OCI-M1 (cell line): Measurements from ENCODE around the gene CHPF2.
A peak's percentile ranks its signal among the peaks of the same experiment; 100 is the strongest.

Source experiments
- DNase-seq: peaks from one replicate; lab custom pipeline; 2025; lab: John Stamatoyannopoulos, UW

The CHPF2 gene

DNA sequence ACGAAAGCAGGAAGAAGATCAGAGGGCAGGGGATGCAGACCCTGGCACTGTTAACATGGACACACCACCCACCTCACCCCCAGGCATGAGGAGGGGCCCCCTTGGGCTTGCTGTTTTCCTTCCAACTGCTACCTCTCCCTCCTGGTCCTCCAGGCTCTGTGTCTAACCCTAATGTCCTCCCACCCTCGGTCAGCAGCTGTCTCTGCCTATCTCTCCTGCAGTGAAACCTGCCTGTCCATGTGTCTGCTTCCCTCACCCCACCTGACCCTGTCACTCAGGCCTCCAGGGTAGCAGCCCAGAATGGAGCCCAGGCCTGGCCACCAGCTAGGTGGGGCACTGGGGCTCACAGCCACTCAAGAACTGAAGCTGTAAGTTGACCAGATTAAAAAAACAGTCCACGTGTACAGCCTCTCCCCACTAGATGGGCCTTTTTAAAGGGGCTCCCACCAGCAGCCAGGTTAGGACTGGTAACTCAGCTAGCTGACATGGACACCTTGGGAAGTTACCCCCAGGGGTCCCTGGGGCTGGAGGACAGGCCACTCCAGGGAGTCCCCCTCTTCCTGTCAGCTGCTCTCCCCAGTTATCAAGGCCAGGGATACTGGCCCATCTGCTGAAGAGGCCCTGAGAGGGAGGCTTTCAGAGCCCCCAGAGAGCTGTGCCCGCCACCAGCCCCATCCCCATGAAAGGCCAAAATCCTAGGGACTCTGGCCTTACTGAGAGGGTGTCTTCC, 14.7 kb downstream of the CHPF2 start:
- DNase-seq = no peak

DNA sequence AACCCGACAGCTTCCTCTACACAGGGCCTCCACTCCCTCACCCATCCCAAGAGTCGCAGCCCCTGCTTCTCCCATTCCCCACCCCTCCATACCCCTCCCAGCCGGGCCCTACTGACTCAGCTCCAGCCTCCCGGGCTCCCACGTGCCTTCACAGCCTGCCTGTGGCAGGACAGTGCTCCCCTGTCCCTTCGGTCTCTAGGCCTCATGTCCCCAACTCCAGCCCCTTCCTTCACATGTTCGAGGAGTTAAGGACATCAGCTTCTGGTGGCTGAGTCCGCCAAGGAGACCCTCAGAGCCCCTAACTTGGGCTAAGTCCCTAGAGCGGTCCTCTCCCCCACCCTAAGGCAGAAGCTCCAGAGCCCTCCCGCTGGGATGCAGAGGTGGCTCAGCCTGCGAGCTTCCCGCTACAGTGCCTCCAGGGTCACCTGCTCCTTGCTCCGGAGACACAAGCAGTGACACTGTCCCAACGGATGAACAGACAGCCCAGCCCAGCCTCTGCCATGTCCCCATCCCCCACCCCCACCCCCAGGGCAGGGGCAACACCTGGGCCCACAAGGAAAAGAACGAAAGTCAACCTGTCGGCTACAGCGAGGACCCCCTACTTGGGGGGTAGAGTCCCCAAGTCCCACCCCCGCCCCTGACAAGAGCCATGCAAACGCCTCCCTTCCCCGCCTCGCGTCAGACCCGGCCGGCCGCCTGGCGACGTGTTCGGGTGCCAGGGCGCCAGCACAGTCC, 15.5 kb downstream of the CHPF2 start:
- DNase-seq = no peak

DNA sequence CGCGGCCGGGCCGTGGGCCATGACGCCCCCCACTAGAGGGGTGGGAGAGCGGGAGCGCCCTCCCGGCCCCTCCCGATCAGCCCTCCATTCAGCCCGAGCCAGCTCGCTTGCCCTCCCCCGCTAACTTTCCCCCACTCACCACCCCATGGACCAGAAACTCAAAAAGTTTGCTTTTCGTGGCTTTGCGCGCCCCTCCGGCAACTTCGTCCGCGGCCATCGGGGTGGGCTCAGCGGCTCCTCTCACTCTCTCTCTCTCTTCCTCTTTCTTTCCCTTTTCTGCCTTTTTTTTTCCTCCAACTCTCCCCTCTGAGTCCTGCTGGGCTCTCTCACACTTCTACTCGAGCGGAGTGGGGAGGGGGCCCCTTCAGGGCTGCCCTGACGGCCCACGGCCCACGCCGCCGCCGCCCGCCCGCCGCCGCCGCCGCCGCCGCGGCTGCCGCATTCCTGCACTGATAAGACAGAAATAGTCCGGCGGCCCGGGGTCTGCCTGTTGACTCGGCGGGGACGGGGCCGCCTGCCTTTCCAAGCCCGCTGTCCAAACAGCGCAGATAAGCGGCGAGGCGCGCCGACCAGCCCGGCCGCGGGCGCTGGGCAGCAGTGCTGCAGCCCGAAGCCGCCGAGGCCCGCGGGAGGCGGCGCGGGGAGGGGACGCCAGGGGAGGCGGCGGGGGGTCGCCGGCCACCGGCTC, 16.2 kb downstream of the CHPF2 start, which contains the start of gene SMARCD3:
Gene SMARCD3 (minus strand): TSS at position 349 of the 688 bp plus-strand sequence. CDS start 132 bp downstream, at position 217.
- peak; percentile 69 for DNase-seq

DNA sequence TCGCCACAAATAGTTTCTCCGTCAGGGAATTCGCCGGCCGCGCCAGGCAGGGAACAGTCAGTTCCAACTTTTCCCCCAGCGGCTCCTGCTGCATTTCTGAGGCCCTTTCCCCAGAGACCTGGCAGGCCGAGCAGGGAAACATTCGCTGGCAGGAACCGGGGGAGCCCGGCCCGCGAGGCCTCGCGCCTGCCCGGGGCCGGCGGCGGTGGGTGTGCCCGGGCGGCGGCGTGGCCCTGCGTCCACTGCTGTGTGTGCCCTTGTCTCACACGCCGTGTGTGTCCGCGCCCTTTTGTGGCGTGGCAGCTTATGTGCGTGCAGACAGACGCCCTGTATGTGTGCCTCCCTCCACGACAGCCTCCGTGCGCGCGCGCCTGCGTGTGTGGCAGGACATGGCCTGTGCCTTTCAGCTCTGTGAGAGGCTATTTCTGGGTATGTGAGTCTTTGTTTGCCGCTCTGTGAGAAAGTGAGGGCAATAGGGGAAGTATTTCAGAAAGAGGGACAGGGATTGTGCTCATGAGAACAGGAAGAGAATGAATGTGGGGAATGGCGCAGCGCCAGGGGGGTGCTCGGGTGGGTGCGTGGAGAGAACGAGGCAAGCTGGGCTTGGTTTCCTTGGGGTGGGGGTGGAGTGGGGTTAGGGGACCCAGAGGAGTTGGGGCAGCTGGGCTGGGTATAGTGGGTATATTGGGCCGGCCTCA, 16.9 kb downstream of the CHPF2 start:
- peak; percentile 65 for DNase-seq

DNA sequence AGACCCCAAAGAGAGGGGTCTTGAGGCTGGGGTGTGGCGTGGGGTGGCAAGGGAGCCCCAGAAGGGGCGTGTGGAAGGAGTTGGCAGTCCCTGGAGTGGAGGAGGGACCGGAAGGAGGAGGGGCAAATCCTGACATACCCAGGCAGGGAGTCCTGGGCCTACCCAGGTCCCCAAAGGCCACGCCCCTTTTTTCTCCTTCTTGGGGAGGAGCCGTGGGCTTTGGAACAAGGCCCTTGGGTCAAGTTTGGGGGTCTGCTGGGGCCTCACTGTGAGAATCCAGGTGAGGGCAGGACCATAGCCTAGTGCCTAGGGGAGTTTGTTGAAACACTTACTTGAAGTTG, 17.4 kb downstream of the CHPF2 start:
- DNase-seq = no peak

DNA sequence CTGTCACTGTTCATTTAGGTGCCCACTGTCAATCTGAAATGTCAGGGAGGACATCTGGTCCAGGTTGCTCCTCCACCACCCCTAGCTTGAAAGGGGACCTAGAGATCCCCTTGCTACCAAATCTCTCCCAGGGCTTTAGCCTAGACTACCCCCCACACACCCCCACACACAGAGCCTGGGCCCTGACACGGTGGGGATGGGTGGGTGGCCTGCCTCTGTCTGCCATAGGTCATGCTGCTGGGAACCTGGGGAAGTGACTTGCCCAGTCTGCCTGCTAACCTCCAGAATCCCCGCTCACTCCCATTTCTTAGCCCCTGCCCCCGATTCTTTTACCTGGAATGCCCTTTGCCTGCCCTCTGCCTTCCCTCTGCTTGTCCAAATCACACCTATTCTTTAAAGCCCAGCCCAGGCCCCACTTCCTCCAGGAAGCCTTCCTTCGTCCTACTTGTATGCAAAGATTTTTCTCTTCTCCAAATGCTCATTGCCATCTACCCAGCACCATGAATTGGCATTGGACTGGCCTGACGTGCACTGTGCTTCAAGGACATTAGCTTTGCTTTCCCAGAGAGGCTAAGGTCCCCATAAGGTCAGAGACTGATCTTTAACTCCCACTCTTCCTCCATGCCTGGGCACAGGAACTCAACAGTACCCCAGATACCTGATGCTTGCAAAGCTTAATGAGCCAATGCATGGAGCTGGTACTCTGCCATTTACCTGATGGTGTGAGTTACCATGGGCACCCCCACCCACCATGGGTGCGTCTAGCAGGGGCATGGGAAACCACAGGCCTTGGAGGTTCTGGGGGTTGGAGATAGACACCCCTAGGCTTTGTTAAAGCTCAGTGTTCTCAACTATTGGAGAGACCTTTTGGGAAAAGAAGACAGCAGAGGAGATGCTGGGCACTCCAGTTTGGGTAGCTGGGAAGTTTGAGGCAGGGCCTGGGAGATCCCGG, 18.2 kb downstream of the CHPF2 start:
- DNase-seq = no peak

DNA sequence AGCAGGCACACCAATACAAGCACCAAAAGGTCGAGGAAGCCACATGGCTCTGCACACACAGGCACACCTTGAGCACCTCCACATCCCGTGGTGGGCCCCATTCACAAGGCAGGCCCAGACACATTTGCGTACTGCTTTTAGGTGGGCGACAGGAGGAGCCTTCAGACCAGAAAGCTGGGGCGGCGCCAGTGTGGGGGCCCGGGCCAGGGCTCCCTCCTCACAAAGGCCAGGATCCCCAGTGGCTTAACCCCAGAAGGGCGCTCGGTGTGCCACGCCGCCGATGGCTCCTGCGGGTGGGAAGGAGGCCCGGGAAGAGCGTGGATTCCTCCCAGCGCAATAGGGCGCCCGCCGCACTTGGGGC, 19.0 kb downstream of the CHPF2 start:
- DNase-seq = no peak

DNA sequence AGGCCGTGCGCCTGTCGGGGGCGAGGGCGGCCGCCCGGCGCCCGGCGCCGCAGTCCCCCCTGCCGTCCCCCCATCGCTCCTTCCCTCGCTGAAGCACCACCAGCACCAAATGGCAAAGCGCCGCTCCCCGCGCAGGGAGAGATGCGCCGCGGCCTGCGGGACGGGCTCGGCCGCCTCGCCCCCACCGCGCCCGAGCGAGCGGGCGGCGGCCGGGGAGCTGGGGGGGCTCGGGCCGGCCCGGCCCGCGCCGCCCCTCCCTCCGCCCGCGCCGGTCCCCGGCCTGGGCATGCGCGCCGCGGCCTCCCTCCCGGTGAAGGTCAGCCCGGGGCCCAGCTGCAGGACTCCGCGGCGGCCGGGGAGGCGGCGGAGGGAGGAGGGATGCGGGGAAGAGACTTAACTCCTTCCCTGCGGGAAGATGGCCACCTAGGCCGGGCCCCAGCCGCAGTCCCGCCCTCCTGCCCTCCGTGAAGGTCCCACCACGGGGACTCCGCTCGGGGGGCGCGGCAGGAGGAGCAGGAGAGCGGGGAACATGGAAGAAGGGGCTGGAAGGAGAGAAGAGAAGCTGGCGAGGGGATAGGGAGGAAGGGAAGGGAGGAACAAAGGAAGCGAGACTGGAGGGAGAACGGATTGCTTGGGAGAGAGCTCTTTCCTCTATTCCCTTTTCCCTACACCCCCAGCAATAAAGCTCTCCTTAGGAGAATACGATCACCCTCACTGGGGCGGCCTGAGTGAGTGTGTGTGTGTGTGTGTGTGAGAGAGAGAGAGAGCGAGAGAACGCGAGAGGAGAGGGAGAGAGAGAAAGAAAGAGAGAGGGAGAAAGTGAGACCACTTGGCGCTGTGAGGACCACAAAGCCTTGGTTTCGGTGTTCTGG, 19.6 kb downstream of the CHPF2 start:
- no peak for DNase-seq

- no peak for DNase-seq
These were observed 20.2 kb downstream of the CHPF2 start for GRCh38 chr7:151252561-151252835.

DNA sequence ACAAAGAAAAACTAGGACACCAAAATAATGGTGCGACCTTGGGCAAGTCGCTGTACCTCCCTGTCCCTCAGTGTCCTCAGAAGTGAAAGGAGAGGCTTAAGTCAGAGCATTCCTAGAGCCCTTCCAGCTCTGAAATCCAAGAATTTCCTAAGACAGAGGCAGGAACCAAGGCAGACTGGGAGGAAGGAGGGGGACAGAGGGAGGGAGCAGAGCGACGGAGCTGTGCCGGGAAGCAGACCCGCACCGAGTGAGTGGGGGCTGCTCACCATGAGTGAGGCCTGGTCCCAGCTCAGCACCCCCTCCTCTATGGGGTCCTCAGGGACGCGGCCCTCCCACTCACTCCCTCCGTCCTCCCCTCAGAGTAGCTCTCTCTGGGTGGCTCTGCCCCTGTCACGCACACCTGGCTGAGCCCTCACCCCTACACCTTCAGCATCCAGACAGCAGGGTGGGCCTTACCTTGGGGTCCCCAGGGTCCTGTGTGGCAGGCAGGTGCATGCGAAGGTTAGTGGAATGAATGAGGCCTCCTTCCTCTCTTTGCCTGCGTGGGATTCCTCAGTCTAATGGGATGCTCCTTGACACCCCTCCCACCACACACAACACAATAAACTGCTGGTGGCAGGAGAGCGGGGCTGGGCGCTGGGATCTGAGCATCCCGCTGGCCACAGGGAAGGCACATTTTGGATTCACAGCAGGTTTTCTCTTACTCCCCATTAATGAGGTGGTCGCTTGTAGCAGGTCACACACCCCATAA, 20.9 kb downstream of the CHPF2 start:
- no peak for DNase-seq

- no peak for DNase-seq
These were observed 22.0 kb downstream of the CHPF2 start for GRCh38 chr7:151254316-151254715.

GRCh38 chr7:151254851-151255250, 22.6 kb downstream of the CHPF2 start:
- no peak for DNase-seq

- DNase-seq = no peak
These were observed 23.1 kb downstream of the CHPF2 start for GRCh38 chr7:151255390-151255789.

DNA sequence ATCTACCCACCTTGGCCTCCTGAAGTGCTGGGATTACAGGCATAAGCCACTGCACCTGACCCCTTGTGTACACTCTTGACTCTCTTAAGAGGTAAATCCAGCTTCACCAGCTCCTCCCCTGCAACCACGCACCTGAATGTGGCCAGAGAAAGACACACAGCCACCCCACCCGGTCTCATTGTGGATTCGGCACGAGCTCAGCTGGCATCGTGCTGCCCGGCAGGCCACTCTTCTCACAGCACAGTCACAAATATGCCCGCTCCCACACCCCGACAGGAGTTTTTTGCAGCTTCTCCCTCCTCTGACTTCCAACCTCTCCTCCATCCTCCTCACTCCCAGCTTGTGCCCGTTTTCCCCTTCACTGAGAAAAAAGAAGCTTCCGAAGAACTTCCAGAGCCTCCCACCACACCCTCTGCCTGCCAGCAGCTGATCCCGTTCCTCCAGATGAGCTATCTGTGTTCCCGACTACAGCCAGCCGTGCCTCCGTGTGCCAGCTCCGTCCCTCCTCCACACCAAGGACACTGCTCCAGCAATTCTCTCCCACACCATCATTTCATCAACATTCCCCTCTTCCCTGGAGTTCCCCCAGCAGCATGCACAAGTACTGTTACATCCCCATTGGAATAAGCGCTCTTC, 24.2 kb downstream of the CHPF2 start:
- no peak for DNase-seq

DNA sequence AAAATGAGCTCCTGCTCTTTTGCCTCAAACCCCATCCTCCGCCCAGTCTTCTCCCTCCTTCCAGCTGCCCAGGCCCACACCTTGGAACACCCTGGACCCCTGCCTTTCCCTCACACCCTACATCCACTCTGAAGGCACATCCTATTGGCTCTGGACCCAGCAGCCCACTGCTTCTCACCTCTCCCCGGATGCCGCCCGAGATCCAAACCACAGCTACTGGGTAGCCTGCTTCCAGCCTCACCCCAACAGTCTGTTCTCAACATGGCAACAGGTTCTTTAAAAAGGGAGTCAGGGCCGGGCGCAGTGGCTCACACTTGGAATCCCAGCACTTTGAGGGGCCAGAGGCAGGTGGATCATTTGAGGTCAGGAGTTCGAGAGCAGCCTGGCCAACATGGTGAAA, 25.7 kb downstream of the CHPF2 start:
- DNase-seq = no peak

DNA sequence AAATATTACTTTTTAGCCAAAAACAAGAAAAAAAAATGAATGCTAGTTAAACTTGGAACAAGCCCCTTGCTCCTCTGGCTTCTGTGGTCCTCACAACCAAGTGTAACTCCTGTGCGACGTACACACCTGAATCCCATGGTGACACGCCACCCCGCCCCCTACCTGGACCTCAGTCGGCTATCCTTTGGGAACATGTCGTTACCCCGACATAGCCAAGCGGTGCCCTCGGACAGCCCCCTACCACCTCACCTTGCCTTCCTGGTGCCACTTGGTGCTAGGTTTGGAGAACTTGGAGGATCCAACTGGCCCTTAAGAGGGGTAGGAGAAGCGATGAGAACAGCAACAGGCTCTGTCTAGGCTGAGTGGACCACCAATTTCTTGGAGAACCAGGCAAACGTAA, 28.2 kb downstream of the CHPF2 start:
- no peak for DNase-seq

GRCh38 chr7:151260883-151261282, 28.6 kb downstream of the CHPF2 start:
- no peak for DNase-seq

GRCh38 chr7:151261529-151261928, 29.2 kb downstream of the CHPF2 start:
- DNase-seq = no peak

DNA sequence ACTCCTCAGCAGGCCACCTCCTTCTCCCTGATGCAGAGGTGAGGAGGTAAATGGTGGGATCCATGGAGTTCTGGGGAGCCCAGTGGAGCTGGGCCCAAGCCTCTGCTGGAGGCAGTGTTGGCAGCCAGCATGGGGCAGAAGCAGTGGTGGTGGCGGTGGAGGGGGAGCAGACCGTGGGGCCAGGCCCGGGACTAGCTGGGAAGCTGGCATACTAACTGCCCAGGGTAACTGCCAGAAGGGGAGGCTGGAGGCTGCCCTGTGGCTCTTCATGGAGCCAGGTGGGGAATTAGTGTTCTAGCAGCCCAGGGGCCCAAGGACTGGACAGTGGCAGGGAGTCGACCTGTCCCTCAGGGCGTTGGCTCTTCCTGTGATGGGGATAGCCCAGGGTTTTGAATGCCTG, 32.3 kb downstream of the CHPF2 start:
- no peak for DNase-seq
